DOHH2 (cell line): Measurements from ENCODE around the gene STK4.

Experiments used
- H3F3A ChIP-seq: fragments of 200-600 bp; sonication (generic), shearing (Covaris generic); 2 replicates; pipeline ENCODE4 v1.6.0; 2016; ENCODE audit warnings: antibody characterized with exemption, mild to moderate bottlenecking; ENCODE audit not compliant: control insufficient read depth, insufficient read depth
- H3K27ac ChIP-seq: fragments of 200-600 bp; sonication (generic); 2 replicates; pipeline ENCODE4 v1.5.1; 2014; ENCODE audit warnings: low read depth, mild to moderate bottlenecking, low read length, moderate library complexity
- H3K27me3 ChIP-seq: fragments of 200-600 bp; sonication (generic); 2 replicates; pipeline ENCODE4 v1.6.1; 2014; ENCODE audit warnings: mild to moderate bottlenecking, low read length, mixed read lengths; ENCODE audit not compliant: control insufficient read depth
- H3K36me3 ChIP-seq: fragments of 200-600 bp; sonication (generic); 2 replicates; pipeline ENCODE4 v1.6.1; 2014; ENCODE audit warnings: mild to moderate bottlenecking, low read length, moderate library complexity, mixed read lengths; ENCODE audit not compliant: control insufficient read depth
- H3K4me1 ChIP-seq: fragments of 200-600 bp; sonication (generic); 2 replicates; pipeline ENCODE4 v1.6.1; 2014; ENCODE audit warnings: mild to moderate bottlenecking, low read length, mixed read lengths; ENCODE audit not compliant: control insufficient read depth
- H3K4me2 ChIP-seq: fragments of 200-600 bp; sonication (generic); 2 replicates; pipeline ENCODE4 v1.6.0; 2014; ENCODE audit warnings: mild to moderate bottlenecking, low read length, moderate library complexity
- H3K4me3 ChIP-seq: fragments of 200-600 bp; sonication (generic); 2 replicates; pipeline ENCODE4 v1.5.1; 2014; ENCODE audit warnings: mild to moderate bottlenecking, low read length, mixed read lengths
- H3K79me2 ChIP-seq: fragments of 200-600 bp; sonication (generic); 2 replicates; pipeline ENCODE4 v1.6.1; 2014; ENCODE audit warnings: mild to moderate bottlenecking, low read length, mixed read lengths; ENCODE audit not compliant: control insufficient read depth
- H3K9me2 ChIP-seq: fragments of 200-600 bp; sonication (generic); replicated peaks from 2 replicates; pipeline ENCODE4 v1.6.1; 2014; ENCODE audit warnings: mild to moderate bottlenecking, low read length, mixed read lengths; ENCODE audit not compliant: control insufficient read depth
- H3K9me3 ChIP-seq: fragments of 200-600 bp; sonication (generic); 2 replicates; pipeline ENCODE4 v1.6.1; 2014; ENCODE audit warnings: antibody characterized with exemption, low read length, mixed read lengths; ENCODE audit not compliant: control insufficient read depth, insufficient read depth
- H4K20me1 ChIP-seq: fragments of 200-600 bp; sonication (generic); 2 replicates; pipeline ENCODE4 v1.6.0; 2014; ENCODE audit warnings: low read depth, mild to moderate bottlenecking, antibody characterized with exemption, low read length, moderate library complexity; ENCODE audit not compliant: control insufficient read depth, insufficient read depth
- CTCF ChIP-seq: fragments of 200-600 bp; sonication (generic); IDR thresholded peaks from one replicate; pipeline ENCODE4 v1.5.1; 2014; ENCODE audit warnings: antibody characterized with exemption, mild to moderate bottlenecking, low read depth, low read length; ENCODE audit not compliant: poor library complexity, severe bottlenecking
- EZH2phosphoT487 ChIP-seq: fragments of 200-600 bp; sonication (generic); IDR thresholded peaks from 2 replicates; pipeline ENCODE4 v1.6.1; 2017; ENCODE audit warnings: borderline replicate concordance, mild to moderate bottlenecking, antibody characterized with exemption, low read length, moderate library complexity, mixed read lengths

Gene STK4

GRCh38 chr20:44924541-44924940 lies 41.8 kb upstream of the STK4 start:
- H3K9me3 ChIP-seq: no peaks in the 10 kb centered on the region
- peaks cover 4% of the 10 kb centered on the region; the same call in 1 of the 2 replicates for H3K36me3 ChIP-seq
- TF ChIP-seq CTCF: no peak
- no peak for TF ChIP-seq EZH2phosphoT487
- no peaks in the 10 kb centered on the region for H3F3A ChIP-seq
- H3K4me1 ChIP-seq: no peaks in the 10 kb centered on the region
- H3K79me2 ChIP-seq: no peaks in the 10 kb centered on the region
- no peaks in the 10 kb centered on the region for H4K20me1 ChIP-seq
- no peak overlapping the region for H3K4me2 ChIP-seq
- H3K27me3 ChIP-seq: no peaks in the 10 kb centered on the region
- no peak overlapping the region for H3K27ac ChIP-seq
- H3K9me2 ChIP-seq: no peaks in the 10 kb centered on the region
- no peak overlapping the region for H3K4me3 ChIP-seq

- H3K4me1 ChIP-seq: no peaks in the 10 kb centered on the region
- H3K9me2 ChIP-seq: no peaks in the 10 kb centered on the region
- no peaks in the 10 kb centered on the region for H3K27me3 ChIP-seq
- H3K36me3 ChIP-seq: peaks cover 4% of the 10 kb centered on the region; the same call in 1 of the 2 replicates
- TF ChIP-seq EZH2phosphoT487 (no peak), CTCF (no peak)
- no peaks in the 10 kb centered on the region for H4K20me1 ChIP-seq
- H3K4me3 ChIP-seq: no peak overlapping the region
- no peak overlapping the region for H3K27ac ChIP-seq
- no peaks in the 10 kb centered on the region for H3F3A ChIP-seq
- H3K9me3 ChIP-seq: no peaks in the 10 kb centered on the region
- no peaks in the 10 kb centered on the region for H3K79me2 ChIP-seq
- H3K4me2 ChIP-seq: no peak overlapping the region
These were observed 37.7 kb upstream of the STK4 start for GRCh38 chr20:44928595-44928994.

- Histone ChIP-seq H3K36me3 (peaks cover 8% of the 10 kb centered on the region; the same call in 1 of the 2 replicates), H4K20me1 (no peaks in the 10 kb centered on the region), H3K79me2 (no peaks in the 10 kb centered on the region), H3K4me3 (no peak overlapping the region), H3K4me2 (no peak overlapping the region), H3K9me2 (no peaks in the 10 kb centered on the region), H3K27ac (no peak overlapping the region), H3K27me3 (no peaks in the 10 kb centered on the region), H3K4me1 (no peaks in the 10 kb centered on the region), H3F3A (no peaks in the 10 kb centered on the region), H3K9me3 (no peaks in the 10 kb centered on the region)
- TF ChIP-seq EZH2phosphoT487: no peak
- no peak for TF ChIP-seq CTCF
These were observed 35.7 kb upstream of the STK4 start for GRCh38 chr20:44930517-44931168.
